ENCODE measurements around the gene ELMO2. TPM values are rescaled to one million over a fixed set of nuclear protein-coding genes. Genes with fewer than 3 reads are reported as not detected.

ELMO2 gene
- total RNA-seq, 1 donor from 2014 or later, result 57.0 TPM

DNA sequence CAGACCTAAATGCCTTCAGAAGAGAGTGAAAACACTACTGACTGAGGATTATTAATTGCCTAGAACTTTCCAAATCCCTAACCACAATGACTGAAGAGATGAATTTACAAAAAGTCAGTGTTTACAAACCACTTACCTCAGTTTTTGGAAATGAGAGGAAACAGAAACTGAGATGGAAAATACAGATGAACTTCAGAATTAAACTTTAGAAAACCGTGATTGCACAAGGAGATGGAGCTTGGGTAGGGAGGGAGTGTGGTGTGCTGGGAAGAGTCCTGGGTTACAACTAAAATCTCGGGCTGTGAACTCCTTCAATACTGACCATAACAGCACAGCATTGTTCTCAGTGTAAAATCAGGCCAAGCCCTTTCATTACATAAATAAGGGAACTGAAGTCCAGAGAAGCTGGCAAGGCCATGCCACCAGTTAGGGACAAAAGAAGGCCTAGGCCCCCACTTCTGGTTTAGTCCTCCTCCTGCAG, 4.0 kb downstream of the ELMO2 start:
- Histone ChIP-seq H3K27ac (peak overlapping the region; percentile 77), H3K9me3 (no peaks in the 10 kb centered on the region), H3K36me3 (peaks cover 5% of the 10 kb centered on the region), H3K4me1 (peaks cover 72% of the 10 kb centered on the region), H3K4me3 (no peak overlapping the region), H3K27me3 (no peaks in the 10 kb centered on the region)
- intact Hi-C loops (cut with DNase I), result no loop called here
- DNase-seq, result no peak
- ATAC-seq, result no peak
- TF ChIP-seq CTCF (IDR thresholded peaks at IDR 0.05), result no peak

- no peak for TF ChIP-seq CTCF (IDR thresholded peaks at IDR 0.05)
Observed at GRCh38 chr20:46401478-46401860, 4.9 kb downstream of the ELMO2 start.

GRCh38 chr20:46400828-46401477, 5.5 kb downstream of the ELMO2 start:
- Histone ChIP-seq H3K4me1 (peaks cover 74% of the 10 kb centered on the region), H3K4me3 (peak overlapping the region; percentile 23), H3K27me3 (no peaks in the 10 kb centered on the region), H3K9me3 (no peaks in the 10 kb centered on the region), H3K27ac (peak overlapping the region; percentile 77), H3K36me3 (peaks cover 7% of the 10 kb centered on the region)
- ATAC-seq, result peak; percentile 34
- DNase-seq, result no peak
- TF ChIP-seq CTCF (IDR thresholded peaks at IDR 0.05), result no peak
- intact Hi-C loops (cut with DNase I), result no loop called here

More at GRCh38 chr20:46401478-46401860, 4.9 kb downstream of the ELMO2 start:
- ATAC-seq, result no peak
- no peak overlapping the region for H3K4me3 ChIP-seq
- peaks cover 72% of the 10 kb centered on the region for H3K4me1 ChIP-seq
- H3K27me3 ChIP-seq, result no peaks in the 10 kb centered on the region
- peaks cover 7% of the 10 kb centered on the region for H3K36me3 ChIP-seq
- H3K9me3 ChIP-seq, result no peaks in the 10 kb centered on the region
- H3K27ac ChIP-seq, result peak overlapping the region; percentile 77
- DNase-seq, result no peak
- intact Hi-C loops (cut with DNase I), result no loop called here

- H3K27ac ChIP-seq, result peak overlapping the region; percentile 77
- ATAC-seq (peak; percentile 87), DNase-seq (no peak)
- H3K4me1 ChIP-seq, result peaks cover 77% of the 10 kb centered on the region
- H3K9me3 ChIP-seq, result no peaks in the 10 kb centered on the region
- H3K4me3 ChIP-seq, result peak overlapping the region; percentile 23
- no peaks in the 10 kb centered on the region for H3K27me3 ChIP-seq
- H3K36me3 ChIP-seq, result peaks cover 7% of the 10 kb centered on the region
- intact Hi-C loops (cut with DNase I), result no loop called here
- peak; percentile 25 for TF ChIP-seq CTCF (IDR thresholded peaks at IDR 0.05)
Observed at GRCh38 chr20:46400253-46400652, 6.2 kb downstream of the ELMO2 start.

DNA sequence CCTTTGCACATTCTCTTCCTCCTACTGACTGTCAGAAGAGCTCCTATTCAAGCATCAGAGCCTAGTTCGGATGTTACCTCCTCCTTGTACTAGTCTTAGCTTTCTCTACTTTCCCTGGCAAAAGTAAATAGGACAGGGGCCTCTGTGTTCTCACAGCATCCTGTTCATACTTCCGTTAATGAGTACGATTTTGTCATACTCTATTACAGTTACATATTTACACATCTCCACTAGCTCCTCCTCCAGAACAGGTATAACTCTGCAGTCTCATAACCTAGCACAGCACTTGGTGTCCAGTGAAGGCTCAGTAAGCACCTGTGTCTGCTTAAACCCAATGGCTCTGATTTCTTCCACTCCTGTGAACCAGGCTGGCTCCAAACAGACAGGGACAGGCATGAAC, 7.0 kb downstream of the ELMO2 start:
- Histone ChIP-seq H3K9me3 (no peaks in the 10 kb centered on the region), H3K4me3 (no peak overlapping the region), H3K4me1 (peaks cover 77% of the 10 kb centered on the region), H3K36me3 (peaks cover 7% of the 10 kb centered on the region), H3K27ac (peak overlapping the region; percentile 77), H3K27me3 (no peaks in the 10 kb centered on the region)
- peak; percentile 77 for ATAC-seq
- intact Hi-C loops (cut with DNase I), result no loop called here
- DNase-seq, result no peak
- no peak for TF ChIP-seq CTCF (IDR thresholded peaks at IDR 0.05)
